ENCODE measurements around the gene SLC35C1. TPM values are rescaled to one million over a fixed set of nuclear protein-coding genes. Genes with fewer than 3 reads are reported as not detected.
A peak's percentile ranks its signal among the peaks of the same experiment; 100 is the strongest.

The SLC35C1 gene
- total RNA-seq, 1 donor from 2014 or later, result 5.7 TPM

GRCh38 chr11:45860348-45860747 is 55.4 kb downstream of the SLC35C1 start:
- peaks cover 74% of the 10 kb centered on the region for H3K4me1 ChIP-seq
- peaks cover 72% of the 10 kb centered on the region for H3K36me3 ChIP-seq
- intact Hi-C loops (cut with micrococcal nuclease), result no loop called here
- H3K27me3 ChIP-seq (ENCODE audit: low read depth), result no peaks in the 10 kb centered on the region
- H3K9me3 ChIP-seq (replicated peaks), result no peaks in the 10 kb centered on the region
- no peak for DNase-seq
- H3K4me3 ChIP-seq, result no peak overlapping the region
- TF ChIP-seq, protein P1, sequence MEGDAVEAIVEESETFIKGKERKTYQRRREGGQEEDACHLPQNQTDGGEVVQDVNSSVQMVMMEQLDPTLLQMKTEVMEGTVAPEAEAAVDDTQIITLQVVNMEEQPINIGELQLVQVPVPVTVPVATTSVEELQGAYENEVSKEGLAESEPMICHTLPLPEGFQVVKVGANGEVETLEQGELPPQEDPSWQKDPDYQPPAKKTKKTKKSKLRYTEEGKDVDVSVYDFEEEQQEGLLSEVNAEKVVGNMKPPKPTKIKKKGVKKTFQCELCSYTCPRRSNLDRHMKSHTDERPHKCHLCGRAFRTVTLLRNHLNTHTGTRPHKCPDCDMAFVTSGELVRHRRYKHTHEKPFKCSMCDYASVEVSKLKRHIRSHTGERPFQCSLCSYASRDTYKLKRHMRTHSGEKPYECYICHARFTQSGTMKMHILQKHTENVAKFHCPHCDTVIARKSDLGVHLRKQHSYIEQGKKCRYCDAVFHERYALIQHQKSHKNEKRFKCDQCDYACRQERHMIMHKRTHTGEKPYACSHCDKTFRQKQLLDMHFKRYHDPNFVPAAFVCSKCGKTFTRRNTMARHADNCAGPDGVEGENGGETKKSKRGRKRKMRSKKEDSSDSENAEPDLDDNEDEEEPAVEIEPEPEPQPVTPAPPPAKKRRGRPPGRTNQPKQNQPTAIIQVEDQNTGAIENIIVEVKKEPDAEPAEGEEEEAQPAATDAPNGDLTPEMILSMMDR (IDR thresholded peaks at IDR 0.05; ENCODE audit: borderline replicate concordance), result no peak
- H3K27ac ChIP-seq (replicated peaks), result peak overlapping the region; percentile 99

DNA sequence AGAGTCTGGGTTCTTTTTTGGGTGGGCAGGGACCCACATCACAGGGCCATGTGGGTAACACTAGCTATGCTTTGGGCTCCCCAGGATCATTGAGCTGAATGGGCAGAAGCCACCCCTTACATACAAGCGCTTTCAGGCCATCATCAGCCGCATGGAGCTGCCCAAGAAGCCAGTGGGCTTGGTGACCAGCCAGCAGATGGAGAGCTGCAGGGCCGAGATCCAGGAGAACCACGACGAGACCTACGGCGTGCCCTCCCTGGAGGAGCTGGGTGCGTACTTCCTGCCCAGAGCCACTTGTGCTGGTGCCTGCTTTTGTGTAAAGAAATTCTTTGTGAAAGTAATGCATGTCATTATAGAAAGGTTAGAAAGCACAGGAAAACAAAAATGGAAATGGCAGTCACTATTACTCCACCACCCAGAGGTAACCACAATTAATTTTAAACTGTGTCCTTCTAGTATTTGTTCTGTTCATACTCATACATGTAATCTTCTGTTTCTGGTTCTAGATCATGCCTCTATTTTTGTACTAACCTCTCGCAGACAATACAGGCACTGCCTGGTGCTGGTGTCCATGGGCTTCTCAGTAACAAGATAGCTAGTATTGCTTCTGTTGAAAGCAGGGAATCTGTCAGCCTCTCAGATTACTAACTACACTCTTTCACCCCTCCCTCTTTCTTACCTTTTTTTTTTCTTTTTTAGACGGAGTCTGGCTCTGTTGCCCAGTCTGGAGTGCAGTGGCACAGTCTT is 56.0 kb downstream of the SLC35C1 start:
- Histone ChIP-seq H3K36me3 (peaks cover 76% of the 10 kb centered on the region), H3K4me3 (no peak overlapping the region), H3K4me1 (peaks cover 68% of the 10 kb centered on the region), H3K27me3 (ENCODE audit: low read depth) (no peaks in the 10 kb centered on the region), H3K27ac (replicated peaks) (peak overlapping the region; percentile 99), H3K9me3 (replicated peaks) (no peaks in the 10 kb centered on the region)
- intact Hi-C loops (cut with micrococcal nuclease), result no loop called here
- TF ChIP-seq, protein P1 (IDR thresholded peaks at IDR 0.05; ENCODE audit: borderline replicate concordance), result no peak
- no peak for DNase-seq

Other genes with a start within 250 kb of the SLC35C1 start
- gene CHST1, start 139.5 kb upstream of the SLC35C1 start, total RNA-seq, result 2.9 TPM
- 62.2 TPM for gene CRY2, start 42.3 kb downstream of the SLC35C1 start, total RNA-seq
- 4.6 TPM for gene MAPK8IP1, start 80.5 kb downstream of the SLC35C1 start, total RNA-seq
- gene FREY1, start 102.1 kb downstream of the SLC35C1 start, total RNA-seq, result not detected
- 10.9 TPM for gene PEX16, start 112.7 kb downstream of the SLC35C1 start, total RNA-seq
- not detected for gene LARGE2, start 117.5 kb downstream of the SLC35C1 start, total RNA-seq

All from left ventricle myocardium inferior (tissue), 1 donor.